ENCODE measurements around the gene LDLRAD3. TPM values are rescaled to one million over a fixed set of nuclear protein-coding genes. Genes with fewer than 3 reads are reported as not detected.

The LDLRAD3 gene
- total RNA-seq, 1 donor from 2014 or later, result 10.2 TPM

DNA sequence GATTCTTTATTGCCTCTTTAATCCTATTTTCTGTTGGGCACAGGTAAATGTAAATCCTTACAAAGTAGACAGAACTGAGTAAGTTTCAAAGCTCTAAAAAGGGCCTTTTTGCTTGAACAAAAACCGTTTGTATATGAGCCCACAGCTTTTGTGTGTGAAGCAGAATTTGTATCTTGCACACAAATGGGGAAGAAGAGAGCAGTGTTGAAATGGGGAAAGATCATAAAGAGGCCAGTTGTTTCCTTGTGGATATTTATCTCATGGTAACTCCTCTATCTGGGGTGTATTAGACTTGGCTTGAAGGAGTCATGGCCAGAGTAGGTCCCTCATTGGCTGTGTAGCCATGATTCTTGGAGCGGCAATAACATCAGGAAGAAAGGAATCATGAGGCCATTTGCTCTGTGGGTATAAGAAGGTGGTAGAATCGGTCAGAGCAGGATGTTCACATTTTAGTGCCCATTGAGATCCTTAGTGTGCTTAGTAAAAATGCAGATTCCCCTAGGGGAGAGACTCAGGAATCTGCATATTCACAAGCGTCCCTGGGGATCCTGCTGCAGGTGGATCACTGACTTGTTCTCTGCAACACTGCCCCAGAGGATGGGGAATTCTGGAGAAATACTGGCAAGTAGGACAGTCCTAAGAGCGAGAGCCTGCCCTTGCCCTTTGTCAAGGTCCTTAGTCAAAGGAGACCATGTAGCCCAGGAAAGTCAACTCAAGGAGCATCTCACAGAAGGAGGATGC lies 126.5 kb downstream of the LDLRAD3 start:
- Histone ChIP-seq H3K36me3 (ENCODE audit: control insufficient read depth, insufficient read depth, low read length) (no peaks in the 10 kb centered on the region), H3K27me3 (ENCODE audit: control insufficient read depth, insufficient read depth, low read length) (no peaks in the 10 kb centered on the region), H3K4me3 (ENCODE audit: low read depth, low read length) (no peak overlapping the region)
- DNase-seq (ENCODE audit: low read depth), result no peak
- TF ChIP-seq, protein P1, sequence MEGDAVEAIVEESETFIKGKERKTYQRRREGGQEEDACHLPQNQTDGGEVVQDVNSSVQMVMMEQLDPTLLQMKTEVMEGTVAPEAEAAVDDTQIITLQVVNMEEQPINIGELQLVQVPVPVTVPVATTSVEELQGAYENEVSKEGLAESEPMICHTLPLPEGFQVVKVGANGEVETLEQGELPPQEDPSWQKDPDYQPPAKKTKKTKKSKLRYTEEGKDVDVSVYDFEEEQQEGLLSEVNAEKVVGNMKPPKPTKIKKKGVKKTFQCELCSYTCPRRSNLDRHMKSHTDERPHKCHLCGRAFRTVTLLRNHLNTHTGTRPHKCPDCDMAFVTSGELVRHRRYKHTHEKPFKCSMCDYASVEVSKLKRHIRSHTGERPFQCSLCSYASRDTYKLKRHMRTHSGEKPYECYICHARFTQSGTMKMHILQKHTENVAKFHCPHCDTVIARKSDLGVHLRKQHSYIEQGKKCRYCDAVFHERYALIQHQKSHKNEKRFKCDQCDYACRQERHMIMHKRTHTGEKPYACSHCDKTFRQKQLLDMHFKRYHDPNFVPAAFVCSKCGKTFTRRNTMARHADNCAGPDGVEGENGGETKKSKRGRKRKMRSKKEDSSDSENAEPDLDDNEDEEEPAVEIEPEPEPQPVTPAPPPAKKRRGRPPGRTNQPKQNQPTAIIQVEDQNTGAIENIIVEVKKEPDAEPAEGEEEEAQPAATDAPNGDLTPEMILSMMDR (IDR thresholded peaks at IDR 0.05; ENCODE audit: insufficient read depth, low read length, poor library complexity, severe bottlenecking), result no peak

DNA sequence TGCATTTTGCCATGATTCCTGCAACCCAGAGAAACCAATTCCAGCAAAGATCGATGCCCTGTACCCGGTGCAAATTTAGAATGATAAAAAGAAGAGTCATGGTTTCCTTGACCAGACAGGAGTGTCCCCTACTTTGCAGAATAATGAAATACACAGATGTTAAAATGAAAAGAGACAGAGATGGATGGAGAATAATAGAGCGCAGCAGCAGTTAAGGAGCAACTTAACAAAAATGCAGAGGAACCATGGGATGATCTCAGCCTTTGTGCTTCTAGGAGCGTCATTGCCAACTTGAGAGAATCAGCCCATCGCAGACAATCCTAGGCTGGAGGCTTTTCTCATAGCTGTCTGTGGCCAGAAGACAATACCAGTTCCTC lies 127.1 kb downstream of the LDLRAD3 start:
- TF ChIP-seq, protein P1 (IDR thresholded peaks at IDR 0.05; ENCODE audit: insufficient read depth, low read length, poor library complexity, severe bottlenecking), result no peak
- H3K36me3 ChIP-seq (ENCODE audit: control insufficient read depth, insufficient read depth, low read length), result no peaks in the 10 kb centered on the region
- DNase-seq (ENCODE audit: low read depth), result no peak

DNA sequence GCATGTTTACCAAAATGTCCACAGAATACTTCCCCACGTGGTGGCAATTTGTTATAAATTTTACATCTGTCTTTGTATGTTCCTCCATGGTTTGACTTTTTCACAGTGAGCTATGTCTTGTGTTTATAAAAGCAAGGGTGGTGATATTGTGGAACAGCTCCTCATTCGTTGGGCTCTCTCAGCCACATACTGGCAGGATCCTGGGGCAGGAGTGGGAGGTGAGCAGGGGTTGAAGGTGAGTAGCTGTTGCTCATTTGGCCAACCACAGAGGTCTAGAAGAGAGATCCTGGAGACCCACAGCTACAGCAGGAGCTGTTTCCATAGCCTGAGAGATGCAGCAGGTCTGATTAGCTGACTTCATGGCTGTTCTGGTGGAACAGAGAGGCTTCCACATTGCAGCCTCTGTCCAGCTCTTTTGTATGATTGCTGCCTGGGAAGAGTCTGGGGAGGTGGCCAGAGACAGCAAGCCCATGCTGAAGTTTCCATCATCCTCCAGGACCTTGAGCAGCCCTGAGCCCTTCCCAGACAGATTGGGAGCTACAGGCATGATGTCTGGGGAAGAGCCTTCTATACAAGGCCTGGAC lies 128.1 kb downstream of the LDLRAD3 start:
- no peak for DNase-seq (ENCODE audit: low read depth)
- H3K27me3 ChIP-seq (ENCODE audit: control insufficient read depth, insufficient read depth, low read length), result no peaks in the 10 kb centered on the region
- no peak overlapping the region for H3K4me3 ChIP-seq (ENCODE audit: low read depth, low read length)
- H3K36me3 ChIP-seq (ENCODE audit: control insufficient read depth, insufficient read depth, low read length), result no peaks in the 10 kb centered on the region
- TF ChIP-seq, protein P1 (IDR thresholded peaks at IDR 0.05; ENCODE audit: insufficient read depth, low read length, poor library complexity, severe bottlenecking), result no peak

More for the DNA sequence above, 127.1 kb downstream of the LDLRAD3 start:
- Histone ChIP-seq H3K27me3 (ENCODE audit: control insufficient read depth, insufficient read depth, low read length) (no peaks in the 10 kb centered on the region), H3K4me3 (ENCODE audit: low read depth, low read length) (no peak overlapping the region)

DNA sequence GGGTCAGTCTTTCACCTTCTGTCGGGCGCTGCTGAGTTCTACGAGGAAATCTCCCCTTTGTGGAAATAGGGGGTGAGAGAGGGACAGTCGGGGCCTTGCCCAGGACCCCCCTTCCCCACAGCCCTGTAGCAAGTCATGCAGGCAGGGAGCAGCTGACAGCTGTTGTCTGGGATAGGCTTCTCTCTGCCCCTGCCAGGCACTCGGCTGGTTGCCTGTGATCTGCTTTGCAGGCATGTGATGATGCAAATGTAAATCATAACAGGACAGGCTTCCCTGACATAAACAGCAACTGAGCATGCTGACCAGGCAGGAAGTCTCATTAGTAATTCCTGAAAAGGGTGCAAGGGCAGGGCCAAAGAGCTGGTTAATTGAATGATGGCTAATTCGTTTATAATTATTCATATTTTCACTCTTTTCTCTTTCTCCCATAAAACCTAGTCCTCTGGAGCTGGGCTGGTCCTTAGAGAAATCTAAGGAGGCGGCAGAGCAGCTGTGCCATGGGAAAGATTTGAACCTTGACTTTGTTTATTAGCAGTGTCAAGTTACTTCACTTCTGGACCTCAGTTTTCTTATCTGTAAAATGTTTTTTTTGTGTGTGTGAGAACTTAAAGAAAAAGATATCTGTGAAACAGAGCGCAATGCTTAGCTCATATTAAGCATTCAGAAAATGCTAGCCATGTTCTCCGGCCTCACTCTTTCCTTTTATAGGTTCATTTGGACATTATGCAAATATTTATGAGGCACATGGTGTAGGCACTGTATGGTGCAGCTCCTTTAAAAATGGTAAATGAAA lies 129.7 kb downstream of the LDLRAD3 start:
- Histone ChIP-seq H3K4me3 (ENCODE audit: low read depth, low read length) (no peak overlapping the region), H3K36me3 (ENCODE audit: control insufficient read depth, insufficient read depth, low read length) (no peaks in the 10 kb centered on the region), H3K27me3 (ENCODE audit: control insufficient read depth, insufficient read depth, low read length) (no peaks in the 10 kb centered on the region)
- peak; percentile 9 for DNase-seq (ENCODE audit: low read depth)
- TF ChIP-seq, protein P1 (IDR thresholded peaks at IDR 0.05; ENCODE audit: insufficient read depth, low read length, poor library complexity, severe bottlenecking), result no peak

DNA sequence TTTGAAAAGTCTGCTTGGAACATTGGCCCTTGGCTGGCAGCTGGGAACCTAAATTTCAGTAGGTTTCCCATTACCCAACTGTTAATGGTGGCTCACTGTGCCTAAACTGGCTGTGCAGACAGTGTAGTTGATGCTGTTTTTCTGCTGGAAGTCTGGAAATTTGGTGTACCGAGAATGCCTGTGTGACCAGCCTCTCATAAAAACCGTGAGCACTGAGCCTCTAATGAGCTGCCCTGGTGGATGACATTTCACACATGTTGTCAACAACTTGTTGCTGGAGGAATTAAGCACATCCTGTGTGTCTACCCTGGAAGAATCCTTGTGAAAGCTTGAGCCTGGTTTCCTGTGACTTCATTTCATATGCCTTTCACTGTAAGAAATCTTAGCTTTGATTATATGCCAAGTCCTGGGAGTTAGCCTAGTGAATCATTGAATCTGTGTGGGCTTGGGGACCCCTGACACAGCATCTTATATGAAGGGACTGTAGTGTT lies 131.1 kb downstream of the LDLRAD3 start:
- H3K27me3 ChIP-seq (ENCODE audit: control insufficient read depth, insufficient read depth, low read length), result no peaks in the 10 kb centered on the region
- no peaks in the 10 kb centered on the region for H3K36me3 ChIP-seq (ENCODE audit: control insufficient read depth, insufficient read depth, low read length)
- no peak for DNase-seq (ENCODE audit: low read depth)
- no peak overlapping the region for H3K4me3 ChIP-seq (ENCODE audit: low read depth, low read length)
- TF ChIP-seq, protein P1 (IDR thresholded peaks at IDR 0.05; ENCODE audit: insufficient read depth, low read length, poor library complexity, severe bottlenecking), result no peak

Data from kidney epithelial cell (primary cell).